Activated T-cell treated with anti-CD3 and anti-CD28 coated beads for 4 hours (primary cell): ENCODE measurements around the gene MLKL.

Experiments used
- DNase-seq: peaks from one replicate; pipeline ENCODE4 v3.0.0-alpha.2; 2020

Gene MLKL

GRCh38 chr16:74700438-74701225, at the start of gene MLKL:
MLKL (minus strand) TSS chr16:74700862; CDS start chr16:74695757, 5,105 bp downstream.
- DNase-seq, result peak; percentile 48

GRCh38 chr16:74749291-74750055, 48.8 kb upstream of the MLKL start:
- no peak for DNase-seq

DNA sequence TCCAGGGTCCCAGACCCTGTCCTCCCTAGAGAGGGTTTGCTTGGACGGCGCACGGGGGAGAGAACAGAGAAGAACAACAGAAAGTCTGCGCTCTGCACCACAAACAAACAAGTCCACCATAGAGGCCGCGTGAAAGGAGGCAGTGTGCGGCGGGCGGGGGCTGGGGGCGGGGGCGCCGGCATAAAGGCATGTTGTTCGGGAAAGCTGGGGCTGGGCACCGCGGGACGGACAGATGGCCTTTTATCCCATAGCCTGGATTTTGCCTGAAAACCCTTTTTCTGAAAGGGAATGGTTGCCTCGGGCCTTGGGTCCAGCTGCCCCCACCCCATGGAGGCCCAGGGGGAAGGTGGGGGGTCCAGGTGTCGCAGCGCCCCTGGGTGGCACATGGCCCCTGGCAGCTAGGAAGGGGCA, 48.0 kb upstream of the MLKL start:
- DNase-seq, result no peak

DNA sequence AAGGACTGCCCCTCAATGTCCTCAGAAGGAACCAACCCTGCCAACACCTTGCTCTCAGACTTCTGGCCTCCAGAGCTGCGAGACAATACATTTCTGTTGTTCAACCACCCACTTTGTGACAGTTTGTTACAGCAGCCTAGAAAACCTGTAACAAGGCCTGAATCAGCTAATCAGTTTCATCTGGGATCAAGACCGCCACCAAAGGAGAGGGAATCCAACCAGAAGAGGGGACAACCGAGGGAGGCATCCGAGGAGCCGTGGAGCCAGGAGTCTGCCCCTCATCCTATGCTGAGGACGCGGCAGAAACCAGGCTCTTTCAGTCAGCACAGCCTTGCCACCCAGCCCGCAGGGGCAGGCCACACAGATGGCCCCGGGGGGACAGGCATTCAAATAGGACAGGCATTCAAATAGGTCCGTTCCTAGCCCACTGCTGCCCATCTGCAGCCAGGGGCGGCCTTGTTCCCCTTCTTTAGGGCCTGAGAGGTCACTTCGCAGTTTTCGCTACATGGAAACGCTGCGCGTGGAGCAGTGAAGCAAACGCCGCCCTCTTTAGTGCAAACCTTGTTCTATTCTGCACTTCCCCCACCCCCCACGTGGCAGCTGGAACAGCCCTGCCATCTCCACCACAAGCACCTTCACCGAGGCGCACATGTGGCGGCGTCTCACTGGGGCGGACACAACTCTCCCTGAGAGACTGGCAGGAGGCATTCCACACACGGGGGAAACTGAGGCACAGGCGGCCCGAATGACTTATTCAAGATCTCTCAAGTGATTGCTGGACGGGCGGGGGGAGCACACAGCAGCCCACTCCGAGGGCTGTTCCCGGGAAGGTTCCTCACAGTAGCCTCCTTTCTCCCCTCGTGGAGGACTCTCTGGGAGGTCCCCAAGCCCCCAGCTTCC, 47.3 kb upstream of the MLKL start:
- no peak for DNase-seq

GRCh38 chr16:74745926-74746325, 45.3 kb upstream of the MLKL start:
- DNase-seq, result no peak

GRCh38 chr16:74745109-74745615, 44.5 kb upstream of the MLKL start:
- no peak for DNase-seq

- no peak for DNase-seq
Measured at GRCh38 chr16:74744566-74744965, 43.9 kb upstream of the MLKL start.

- DNase-seq, result no peak
Measured at GRCh38 chr16:74743668-74744299, 43.1 kb upstream of the MLKL start.

- DNase-seq, result no peak
Measured at GRCh38 chr16:74743045-74743667, 42.5 kb upstream of the MLKL start.

DNA sequence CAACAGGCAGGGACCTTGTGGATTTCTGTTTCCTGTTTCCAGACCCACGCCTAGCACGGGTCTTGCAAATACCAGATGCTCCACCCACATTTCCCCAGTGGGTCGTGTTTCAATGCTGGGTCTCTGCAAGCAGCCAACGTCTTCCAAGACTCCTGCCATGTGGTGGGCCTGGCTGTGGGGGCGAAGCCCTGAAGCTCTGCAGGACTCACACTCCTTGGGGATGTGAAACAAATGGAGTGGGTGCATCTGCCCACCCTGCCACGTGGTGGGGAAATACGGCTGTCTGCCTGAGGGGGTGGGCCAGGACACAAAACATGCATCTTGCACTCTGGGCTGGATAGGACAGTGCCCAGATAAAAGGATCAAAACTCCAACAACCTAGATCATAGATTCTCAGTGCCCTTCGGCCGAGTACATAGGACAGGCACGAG, 41.4 kb upstream of the MLKL start:
- no peak for DNase-seq

DNA sequence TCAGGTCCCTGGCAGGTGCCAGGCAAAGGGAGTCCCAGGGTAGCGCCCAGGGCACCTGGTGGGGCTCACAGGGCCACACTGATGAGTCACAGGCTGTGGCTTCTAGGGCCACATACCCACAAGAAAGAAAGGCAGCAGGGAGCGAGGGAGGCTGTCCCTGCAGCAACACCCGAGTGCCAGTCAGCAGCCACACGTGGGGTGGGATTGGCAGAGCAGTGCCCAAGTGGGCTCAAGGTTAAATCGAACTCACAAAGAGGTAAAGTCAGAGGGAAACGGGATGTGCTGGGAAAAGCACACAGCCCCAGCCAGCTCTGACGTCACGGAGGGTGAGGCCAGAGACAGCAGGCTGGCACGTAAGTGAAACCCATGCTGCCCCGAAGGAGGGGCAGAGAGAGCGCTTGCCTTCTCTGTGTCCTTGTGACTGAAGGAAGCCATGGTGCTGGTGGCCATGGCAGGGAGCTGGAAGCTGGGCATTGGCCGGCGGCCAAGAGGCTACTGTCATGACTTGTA, 40.2 kb upstream of the MLKL start:
- no peak for DNase-seq

DNA sequence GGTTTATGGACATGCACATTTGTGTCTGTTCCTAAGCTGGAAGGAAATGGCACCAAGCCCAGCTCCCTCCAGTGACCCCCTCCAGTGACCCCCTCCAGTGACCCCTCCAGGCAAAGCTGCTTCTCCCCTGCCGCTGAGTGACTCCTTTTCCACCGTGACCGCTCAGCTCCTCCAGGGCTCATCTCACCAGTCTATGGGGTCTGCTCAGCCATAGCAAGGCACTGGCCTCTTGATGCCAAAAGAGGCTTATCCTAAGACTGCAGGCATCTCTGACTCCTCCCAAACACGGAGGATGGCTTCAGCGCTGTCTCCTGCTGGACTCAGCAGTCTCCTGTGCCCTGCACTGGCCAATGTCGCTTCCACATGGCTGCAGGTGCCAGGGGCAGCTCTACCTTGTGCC, 38.6 kb upstream of the MLKL start:
- no peak for DNase-seq

- DNase-seq, result no peak
Measured at GRCh38 chr16:74738816-74739215, 38.2 kb upstream of the MLKL start.

DNA sequence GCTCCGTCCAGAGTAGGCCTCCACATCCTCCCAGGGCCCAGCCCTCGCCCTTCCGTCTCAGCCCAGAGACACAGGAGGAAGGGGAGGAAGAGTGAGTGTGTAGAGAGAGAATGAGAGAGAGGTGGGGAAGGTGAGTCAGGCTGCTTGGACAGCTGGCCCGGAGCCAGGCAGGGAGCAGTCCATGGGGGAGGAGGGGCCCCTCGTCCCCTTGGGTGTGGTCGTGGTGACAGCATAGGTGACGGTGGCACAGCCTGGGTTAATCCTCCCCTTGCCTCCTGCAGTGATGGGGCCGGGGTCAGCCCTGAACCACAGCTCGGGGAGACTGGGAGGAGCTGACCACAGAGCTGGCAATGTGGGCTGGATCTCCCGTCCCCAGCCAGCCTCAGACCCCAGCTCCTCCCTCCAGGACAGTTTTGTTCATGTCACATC, 37.5 kb upstream of the MLKL start:
- no peak for DNase-seq

DNA sequence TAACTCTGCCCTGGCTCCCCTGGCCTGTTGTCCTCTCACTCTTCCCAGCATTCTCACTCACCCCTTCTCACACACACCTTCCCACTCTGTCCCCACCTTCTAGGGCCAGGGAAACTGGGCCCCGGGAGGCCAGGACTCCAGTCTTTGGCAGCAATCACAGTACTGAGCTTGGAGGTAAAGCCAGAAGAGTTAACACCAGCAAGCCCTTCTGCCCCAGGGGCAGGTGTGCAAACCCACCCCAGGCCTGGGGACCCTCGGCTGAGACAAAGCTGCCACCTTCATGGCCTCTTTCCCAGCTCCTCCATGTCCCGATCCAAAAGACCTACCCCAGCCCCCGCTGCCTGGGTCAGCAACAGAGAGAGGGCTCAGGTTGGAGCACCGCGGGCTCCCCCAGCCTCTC, 36.9 kb upstream of the MLKL start:
- no peak for DNase-seq

- DNase-seq, result no peak
Measured at GRCh38 chr16:74736531-74737157, 36.0 kb upstream of the MLKL start.

- no peak for DNase-seq
Measured at GRCh38 chr16:74735554-74735953, 34.9 kb upstream of the MLKL start.

DNA sequence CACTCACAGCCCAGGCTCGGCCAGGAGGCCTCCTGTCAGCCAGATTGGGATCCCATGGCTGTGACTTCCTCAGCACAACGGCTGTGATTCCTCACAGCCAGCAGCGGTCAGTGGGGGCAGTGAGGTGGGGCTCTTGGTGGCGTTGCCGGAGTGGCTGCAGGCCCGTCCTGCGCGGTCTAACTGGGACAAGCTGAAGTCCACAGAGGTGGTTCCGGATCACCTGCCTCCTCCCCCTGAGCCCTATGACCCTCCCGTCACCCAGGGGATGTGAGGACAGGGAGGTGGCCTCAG, 34.4 kb upstream of the MLKL start:
- DNase-seq, result no peak

GRCh38 chr16:74734361-74735161, 33.9 kb upstream of the MLKL start:
- no peak for DNase-seq

DNA sequence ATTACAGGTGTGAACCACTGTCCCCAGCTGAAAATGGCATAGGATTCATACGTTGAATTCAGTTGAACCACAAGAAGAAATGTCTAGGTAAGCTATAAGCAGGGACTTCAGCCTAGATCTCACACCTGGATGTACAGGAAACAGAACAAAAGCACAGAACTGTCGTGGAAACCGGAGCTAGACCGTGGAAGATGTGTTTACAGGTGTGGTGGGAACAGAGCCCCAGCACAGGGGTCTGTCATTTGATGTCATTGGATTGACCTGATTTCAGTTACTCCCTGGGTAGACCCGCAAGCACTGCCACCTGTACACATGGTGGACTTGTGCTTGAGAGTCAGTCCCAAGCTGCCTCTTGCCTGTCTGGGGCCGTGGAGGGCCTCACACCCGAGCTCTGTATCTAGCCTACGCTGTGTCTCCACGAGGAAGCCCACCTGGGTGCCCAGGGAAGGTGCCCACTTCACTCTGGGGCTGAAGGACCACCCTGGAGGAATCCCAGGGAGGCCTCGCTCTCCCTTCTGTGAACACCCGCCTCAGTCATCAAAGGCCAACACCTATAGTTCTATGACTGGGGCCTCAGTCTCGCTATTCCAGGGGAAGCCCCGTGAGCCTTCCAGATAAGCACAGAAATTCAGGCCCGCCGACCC, 32.2 kb upstream of the MLKL start:
- no peak for DNase-seq
